HG03108 (cell line): ENCODE results near the gene PCMT1.
"Not testable (repeated sequence)": the region's sequence is repeated elsewhere in the genome, so short reads cannot be mapped to it uniquely, and the experiment has no call there.

ENCODE experiments used
- ATAC-seq: cut with Tn5 transposase; IDR thresholded peaks from one replicate; pipeline ENCODE4 v1.9.1; 2021; ENCODE audit warnings: moderate library complexity; ENCODE audit not compliant: unreplicated experiment

Gene PCMT1

GRCh38 chr6:149749594-149750135 is at the start of gene PCMT1:
PCMT1 (plus strand) TSS chr6:149749741; CDS start chr6:149749902, 161 bp downstream.
- ATAC-seq = peak; percentile 88

GRCh38 chr6:149701714-149702113 is 47.8 kb upstream of the PCMT1 start:
- no peak for ATAC-seq

GRCh38 chr6:149711711-149712110 is 37.8 kb upstream of the PCMT1 start:
- no peak for ATAC-seq

GRCh38 chr6:149714442-149714841 is 35.1 kb upstream of the PCMT1 start:
- no peak for ATAC-seq

- ATAC-seq = no peak
Observed at GRCh38 chr6:149716181-149716963, 33.2 kb upstream of the PCMT1 start.

- no peak for ATAC-seq
Observed at GRCh38 chr6:149717255-149717587, 32.3 kb upstream of the PCMT1 start.

- peak; percentile 83 for ATAC-seq
Observed at GRCh38 chr6:149717588-149718458, 31.7 kb upstream of the PCMT1 start, which contains the start of gene LATS1. LATS1 (minus strand) TSS chr6:149718101; CDS start chr6:149702126, 15,975 bp downstream.

GRCh38 chr6:149719531-149719930 is 30.0 kb upstream of the PCMT1 start:
- ATAC-seq = no peak

- no peak for ATAC-seq
Observed at GRCh38 chr6:149723262-149723661, 26.3 kb upstream of the PCMT1 start.

- no peak for ATAC-seq
Observed at GRCh38 chr6:149723771-149724417, 25.6 kb upstream of the PCMT1 start.

GRCh38 chr6:149725785-149726184 is 23.8 kb upstream of the PCMT1 start:
- ATAC-seq = no peak

- no peak for ATAC-seq
Observed at GRCh38 chr6:149727793-149728498, 21.6 kb upstream of the PCMT1 start.

- ATAC-seq = no peak
Observed at GRCh38 chr6:149728499-149729234, 20.9 kb upstream of the PCMT1 start.

GRCh38 chr6:149729824-149730223 is 19.7 kb upstream of the PCMT1 start:
- no peak for ATAC-seq

- no peak for ATAC-seq
Observed at GRCh38 chr6:149733089-149733720, 16.3 kb upstream of the PCMT1 start.

- no peak for ATAC-seq
Observed at GRCh38 chr6:149734915-149735314, 14.6 kb upstream of the PCMT1 start.

GRCh38 chr6:149745252-149745651 is 4.3 kb upstream of the PCMT1 start:
- not testable (repeated sequence) for ATAC-seq

GRCh38 chr6:149746147-149746946 is 3.2 kb upstream of the PCMT1 start, which contains the start of gene NUP43:
NUP43 (minus strand) TSS chr6:149746529; CDS start chr6:149746495, 34 bp downstream.
- ATAC-seq = peak; percentile 55
